ENCODE results near the gene KMT2D. TPM values are rescaled to one million over a fixed set of nuclear protein-coding genes. Genes with fewer than 3 reads are reported as not detected.

The KMT2D gene
- total RNA-seq, 1 donor, result 24.6 TPM

DNA sequence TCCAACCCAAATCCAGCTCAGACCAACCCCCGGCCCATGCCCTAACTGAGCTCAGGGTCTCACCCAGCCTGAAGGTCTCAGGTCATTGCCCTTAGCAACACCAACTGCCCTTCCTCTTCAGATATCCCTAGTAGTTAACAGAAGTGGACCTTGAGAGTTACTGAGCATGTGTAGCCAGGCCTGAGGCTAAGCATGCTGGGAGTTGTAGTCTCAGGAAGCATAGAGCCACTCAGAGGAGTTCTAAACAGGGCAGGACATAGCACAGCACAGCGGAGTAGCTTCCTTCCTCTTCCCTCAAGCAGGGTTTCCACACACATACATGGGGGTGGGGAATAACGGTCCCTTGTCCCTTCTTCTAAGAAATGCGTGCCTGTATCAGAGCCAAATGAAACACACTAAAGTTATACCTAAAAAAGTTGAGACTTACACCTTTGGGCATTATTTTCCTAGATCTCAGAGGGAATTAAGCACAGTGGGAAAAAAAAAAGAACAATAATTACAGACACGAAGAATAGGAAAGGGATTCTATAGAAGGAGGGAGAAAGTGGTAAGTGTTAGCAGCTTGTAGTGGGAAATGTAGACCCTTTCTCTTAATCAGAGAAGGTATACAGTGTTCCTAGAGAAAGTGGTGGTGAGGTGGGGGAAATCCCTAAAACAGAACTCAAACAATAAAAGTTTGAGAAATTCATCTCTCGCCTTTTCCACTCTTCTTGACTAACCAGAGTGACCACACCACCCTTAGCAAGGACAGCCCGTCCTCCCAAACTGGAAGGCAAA lies 4.4 kb downstream of the KMT2D start:
- peaks cover 41% of the 10 kb centered on the region for H3K4me1 ChIP-seq (ENCODE audit: insufficient read depth, low read length)
- no peaks in the 10 kb centered on the region for H3K27me3 ChIP-seq (ENCODE audit: insufficient read depth, low read length)
- H4K20me1 ChIP-seq (ENCODE audit: insufficient read depth, low read length), result peaks cover 73% of the 10 kb centered on the region
- peak; percentile 97 for DNase-seq (ENCODE audit: insufficient read length, low spot score, missing footprints)
- H3K9me3 ChIP-seq (ENCODE audit: low read depth, low read length), result no peaks in the 10 kb centered on the region
- peaks cover 93% of the 10 kb centered on the region for H3K79me2 ChIP-seq (ENCODE audit: insufficient read depth, low read length)
- H3K27ac ChIP-seq (ENCODE audit: low read depth, low read length), result peak overlapping the region; percentile 1
- peak overlapping the region; percentile 97 for H3K4me2 ChIP-seq (ENCODE audit: insufficient read depth, low read length)
- H3K36me3 ChIP-seq (ENCODE audit: insufficient read depth, low read length), result peaks cover 39% of the 10 kb centered on the region
- no peak overlapping the region for H2AFZ ChIP-seq (ENCODE audit: low read length)
- peak overlapping the region; percentile 93 for H3K4me3 ChIP-seq (ENCODE audit: insufficient read depth, low read length)
- TF ChIP-seq, protein P1, sequence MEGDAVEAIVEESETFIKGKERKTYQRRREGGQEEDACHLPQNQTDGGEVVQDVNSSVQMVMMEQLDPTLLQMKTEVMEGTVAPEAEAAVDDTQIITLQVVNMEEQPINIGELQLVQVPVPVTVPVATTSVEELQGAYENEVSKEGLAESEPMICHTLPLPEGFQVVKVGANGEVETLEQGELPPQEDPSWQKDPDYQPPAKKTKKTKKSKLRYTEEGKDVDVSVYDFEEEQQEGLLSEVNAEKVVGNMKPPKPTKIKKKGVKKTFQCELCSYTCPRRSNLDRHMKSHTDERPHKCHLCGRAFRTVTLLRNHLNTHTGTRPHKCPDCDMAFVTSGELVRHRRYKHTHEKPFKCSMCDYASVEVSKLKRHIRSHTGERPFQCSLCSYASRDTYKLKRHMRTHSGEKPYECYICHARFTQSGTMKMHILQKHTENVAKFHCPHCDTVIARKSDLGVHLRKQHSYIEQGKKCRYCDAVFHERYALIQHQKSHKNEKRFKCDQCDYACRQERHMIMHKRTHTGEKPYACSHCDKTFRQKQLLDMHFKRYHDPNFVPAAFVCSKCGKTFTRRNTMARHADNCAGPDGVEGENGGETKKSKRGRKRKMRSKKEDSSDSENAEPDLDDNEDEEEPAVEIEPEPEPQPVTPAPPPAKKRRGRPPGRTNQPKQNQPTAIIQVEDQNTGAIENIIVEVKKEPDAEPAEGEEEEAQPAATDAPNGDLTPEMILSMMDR (IDR thresholded peaks at IDR 0.05; ENCODE audit: extremely low read depth, low read depth, low read length), result no peak

DNA sequence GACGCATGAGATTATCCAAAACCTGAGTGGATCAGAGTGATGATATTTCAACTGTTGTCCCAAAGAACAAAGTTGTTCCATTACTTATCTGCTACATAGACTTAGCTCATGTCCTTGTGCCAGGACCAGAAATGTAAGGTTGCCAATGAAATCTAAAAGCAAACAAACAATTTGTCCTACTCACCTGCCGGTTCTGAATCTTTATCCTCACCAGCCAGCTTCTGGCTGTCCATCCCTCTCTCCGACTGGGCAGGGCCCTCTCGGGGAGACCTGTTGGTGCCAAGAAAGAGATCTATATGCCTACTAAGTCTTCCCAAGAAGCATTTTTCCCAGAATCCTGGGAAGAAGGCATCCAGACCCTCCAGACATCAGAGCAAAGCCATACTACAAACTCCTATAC lies 5.5 kb downstream of the KMT2D start:
- Histone ChIP-seq H3K4me1 (ENCODE audit: insufficient read depth, low read length) (peaks cover 42% of the 10 kb centered on the region), H3K9me3 (ENCODE audit: low read depth, low read length) (no peaks in the 10 kb centered on the region), H3K79me2 (ENCODE audit: insufficient read depth, low read length) (peaks cover 94% of the 10 kb centered on the region), H2AFZ (ENCODE audit: low read length) (no peak overlapping the region), H3K27me3 (ENCODE audit: insufficient read depth, low read length) (no peaks in the 10 kb centered on the region), H3K4me2 (ENCODE audit: insufficient read depth, low read length) (no peak overlapping the region), H3K4me3 (ENCODE audit: insufficient read depth, low read length) (no peak overlapping the region), H3K36me3 (ENCODE audit: insufficient read depth, low read length) (peaks cover 50% of the 10 kb centered on the region), H3K27ac (ENCODE audit: low read depth, low read length) (no peak overlapping the region), H4K20me1 (ENCODE audit: insufficient read depth, low read length) (peaks cover 81% of the 10 kb centered on the region)
- DNase-seq (ENCODE audit: insufficient read length, low spot score, missing footprints), result no peak
- TF ChIP-seq, protein P1 (IDR thresholded peaks at IDR 0.05; ENCODE audit: extremely low read depth, low read depth, low read length), result no peak

DNA sequence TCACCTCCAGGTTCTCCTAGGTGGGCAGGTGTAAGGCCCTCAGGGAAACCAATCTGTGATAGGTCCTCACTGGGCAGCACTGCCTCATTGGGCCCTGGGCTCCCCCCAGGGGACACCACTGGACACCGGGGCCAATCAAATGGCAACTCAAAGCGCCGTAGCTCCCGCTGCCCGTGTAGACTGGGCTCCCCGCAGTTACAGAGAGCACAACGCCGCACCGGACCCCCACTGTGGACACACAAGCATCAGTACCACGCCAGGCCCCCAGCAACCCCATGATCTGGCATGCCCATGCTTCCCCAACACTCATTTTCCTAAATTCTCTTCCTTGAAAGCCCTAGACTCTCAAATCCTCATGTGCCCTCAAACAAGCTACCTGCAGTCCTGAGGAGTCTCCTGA lies 6.1 kb downstream of the KMT2D start:
- Histone ChIP-seq H3K27ac (ENCODE audit: low read depth, low read length) (no peak overlapping the region), H3K79me2 (ENCODE audit: insufficient read depth, low read length) (peaks cover 93% of the 10 kb centered on the region), H3K4me3 (ENCODE audit: insufficient read depth, low read length) (no peak overlapping the region), H3K4me2 (ENCODE audit: insufficient read depth, low read length) (no peak overlapping the region), H4K20me1 (ENCODE audit: insufficient read depth, low read length) (peaks cover 85% of the 10 kb centered on the region), H3K4me1 (ENCODE audit: insufficient read depth, low read length) (peaks cover 48% of the 10 kb centered on the region), H3K9me3 (ENCODE audit: low read depth, low read length) (no peaks in the 10 kb centered on the region), H3K27me3 (ENCODE audit: insufficient read depth, low read length) (no peaks in the 10 kb centered on the region), H3K36me3 (ENCODE audit: insufficient read depth, low read length) (peaks cover 56% of the 10 kb centered on the region), H2AFZ (ENCODE audit: low read length) (no peak overlapping the region)
- TF ChIP-seq, protein P1 (IDR thresholded peaks at IDR 0.05; ENCODE audit: extremely low read depth, low read depth, low read length), result no peak
- DNase-seq (ENCODE audit: insufficient read length, low spot score, missing footprints), result no peak

DNA sequence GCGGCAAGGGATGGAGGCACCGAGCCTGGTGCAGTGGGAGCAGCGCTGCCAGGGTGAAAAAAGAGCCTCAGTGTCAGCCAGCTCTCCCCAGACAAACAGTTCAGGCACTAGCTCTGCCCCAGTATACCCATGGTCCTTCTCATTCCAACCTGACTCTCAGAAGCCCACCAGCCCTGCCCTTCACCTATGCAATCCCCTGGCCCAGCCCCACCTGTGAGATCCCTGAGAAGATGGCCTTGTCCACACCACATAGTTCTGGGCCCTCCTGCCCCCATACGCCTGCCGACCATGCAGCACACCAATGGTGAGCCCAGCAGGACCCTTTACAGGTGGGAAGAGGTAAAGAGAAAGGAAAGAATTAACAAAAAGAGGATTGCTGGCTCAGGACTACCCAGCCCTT lies 6.5 kb downstream of the KMT2D start:
- TF ChIP-seq, protein P1 (IDR thresholded peaks at IDR 0.05; ENCODE audit: extremely low read depth, low read depth, low read length), result no peak
- peaks cover 86% of the 10 kb centered on the region for H4K20me1 ChIP-seq (ENCODE audit: insufficient read depth, low read length)
- H3K4me3 ChIP-seq (ENCODE audit: insufficient read depth, low read length), result no peak overlapping the region

More for the DNA sequence above, 6.5 kb downstream of the KMT2D start:
- no peaks in the 10 kb centered on the region for H3K27me3 ChIP-seq (ENCODE audit: insufficient read depth, low read length)
- no peak overlapping the region for H3K27ac ChIP-seq (ENCODE audit: low read depth, low read length)
- peak; percentile 53 for DNase-seq (ENCODE audit: insufficient read length, low spot score, missing footprints)
- H3K9me3 ChIP-seq (ENCODE audit: low read depth, low read length), result no peaks in the 10 kb centered on the region
- H2AFZ ChIP-seq (ENCODE audit: low read length), result no peak overlapping the region
- H3K36me3 ChIP-seq (ENCODE audit: insufficient read depth, low read length), result peaks cover 60% of the 10 kb centered on the region
- peaks cover 49% of the 10 kb centered on the region for H3K4me1 ChIP-seq (ENCODE audit: insufficient read depth, low read length)
- H3K4me2 ChIP-seq (ENCODE audit: insufficient read depth, low read length), result no peak overlapping the region
- peaks cover 92% of the 10 kb centered on the region for H3K79me2 ChIP-seq (ENCODE audit: insufficient read depth, low read length)
